Pancreas (tissue), 10 donors: Measurements from ENCODE around the gene HDHD5. TPM values are rescaled to one million over a fixed set of nuclear protein-coding genes. Genes with fewer than 3 reads are reported as not detected.

Source experiments
- ATAC-seq, 4 donors: fragments of 200-7000 bp; cut with Tn5 transposase; one replicate each; pipeline versions ENCODE4 v1.8.0 to v1.9.1; 2020; ENCODE audit warnings: mild to moderate bottlenecking in 4 of 4, moderate library complexity in 4 of 4
- DNase-seq, 6 donors: peaks; one replicate each; pipeline ENCODE4 v3.0.0-alpha.2; 2020
- FAIRE-seq: peaks from 2 replicates; lab custom pipeline; 2012; peaks lifted over from hg19 to GRCh38; lab: Jason Lieb, UNC
- H3K27ac ChIP-seq, 4 donors: fragments of 200-600 bp; sonication (generic); 1 replicate in 3 of 4; 2 replicates in 1 of 4; pipeline versions ENCODE4 v1.5.0 to v1.8.0; 2020
- H3K27me3 ChIP-seq, 4 donors: fragments of 200-600 bp; one replicate each; pipeline ENCODE4 v1.8.0; 2021
- H3K36me3 ChIP-seq, 3 donors: fragments of 200-600 bp; sonication (generic) in 1 of 3; one replicate each; pipeline versions ENCODE4 v1.5.0 to v1.8.0; 2020 to 2021
- H3K4me1 ChIP-seq, 3 donors: fragments of 200-600 bp; one replicate each; pipeline ENCODE4 v1.8.0; 2021
- H3K4me3 ChIP-seq, 4 donors: fragments of 200-600 bp; sonication (generic) in 2 of 4; one replicate each; pipeline versions ENCODE4 v1.5.0 to v1.8.0; 2020 to 2021
- H3K9me3 ChIP-seq, 4 donors: fragments of 200-600 bp; one replicate each; pipeline ENCODE4 v1.8.0; 2021
- CTCF ChIP-seq, 4 donors: fragments of 200-600 bp; sonication (generic) in 3 of 4; IDR thresholded peaks; one replicate each; pipeline versions ENCODE4 v1.5.0 to v1.8.0; 2021; ENCODE audit warnings: antibody characterized with exemption in 4 of 4
- WGBS, 2 donors: extraction: QIAGEN DNeasy Blood & Tissue Kit; methylation state at CpG; one replicate each; pipeline ENCODE4 v1.1.7; 2013; 5-methylcytosine and 5-hydroxymethylcytosine counted together
- intact Hi-C, 3 donors: fragments of 100-400 bp; cut with DNase I; formaldehyde crosslinking; loops; one replicate each; pipeline versions ENCODE4 v1.11.1 to v1.14.2; 2022
- polyA plus RNA-seq, 2 donors: library from polyadenylated mRNA; stranded (reverse); fragments of 200-250 nt; gene quantifications; one replicate each; pipeline ENCODE4 v1.2.3, GENCODE V29; 2013
- total RNA-seq, 6 donors: library from RNA; stranded (reverse); fragmentation: NEBNext Ultra II Directional in 4 of 6; extraction: Animal tissue kit (Norgen Biotek cat#: 25700) in 4 of 6; gene quantifications; one replicate each; pipeline versions ENCODE4 v1.2.1 to v1.2.4, GENCODE V29; 2021 to 2023
- donor health status: healthy with polysubstance abuse.
- donor health status: DM: no; HTN: no; CAD: no; lungs with moderate emphysema.
- donor health status: DM: no; HTN: no; CAD: no.
- donor health status: control.
- donor health status: control.
- donor health status: Bipolar disorder and iron deficiency.
- donor health status: DM: yes; HTN: yes; CAD: no.
- donor health status: DM: no; HTN: no; CAD: no.
- donor health status: DM: no; HTN: no; CAD: no.
- donor health status: DM: yes; HTN: yes; CAD: no.

The HDHD5 gene
- total and polyA plus RNA-seq, 8 donors: 10.5 to 43.6 (median 17.0) TPM

GRCh38 chr22:17176715-17177114 lies 17.6 kb upstream of the HDHD5 start:
- DNase-seq (no peak), FAIRE-seq (no peak), ATAC-seq (no peak)
- no peaks in the 10 kb centered on the region for H3K9me3 ChIP-seq
- no peak overlapping the region for H3K27ac ChIP-seq
- H3K36me3 ChIP-seq: no peaks in the 10 kb centered on the region
- H3K4me3 ChIP-seq: no peak overlapping the region
- intact Hi-C loops: no loop called here
- WGBS, 2 donors: 92 to 93% methylated on average over 8 of the region's 8 CpGs
- TF ChIP-seq CTCF (IDR thresholded peaks at IDR 0.05): no peak
- H3K27me3 ChIP-seq: no peaks in the 10 kb centered on the region
- peaks cover 0 to 8% (median 0%) of the 10 kb centered on the region in 3 donors for H3K4me1 ChIP-seq

- ATAC-seq (peak; percentile 21 to 51 (median 34)), FAIRE-seq (no peak), DNase-seq (peak; percentile 20 to 72 (median 60))
- 31 to 36% methylated on average over 24 of the region's 24 CpGs for WGBS, 2 donors
- intact Hi-C loops: no loop called here
- no peaks in the 10 kb centered on the region for H3K36me3 ChIP-seq
- H3K4me3 ChIP-seq: peak overlapping the region; percentile 50 to 77 (median 63)
- H3K9me3 ChIP-seq: no peaks in the 10 kb centered on the region
- H3K27ac ChIP-seq: peak overlapping the region; percentile 87 to 96 (median 92)
- H3K27me3 ChIP-seq: no peaks in the 10 kb centered on the region
- peaks cover 0 to 12% (median 0%) of the 10 kb centered on the region in 3 donors for H3K4me1 ChIP-seq
- TF ChIP-seq CTCF (IDR thresholded peaks at IDR 0.05): no peak
Measured at GRCh38 chr22:17172029-17172833, 13.2 kb upstream of the HDHD5 start.

GRCh38 chr22:17171153-17172028 lies 12.3 kb upstream of the HDHD5 start:
- Histone ChIP-seq H3K4me1 (peaks cover 0 to 12% (median 0%) of the 10 kb centered on the region in 3 donors), H3K27ac (peak overlapping the region; percentile 87 to 96 (median 92)), H3K9me3 (no peaks in the 10 kb centered on the region), H3K36me3 (no peaks in the 10 kb centered on the region), H3K4me3 (peak overlapping the region; percentile 50 to 77 (median 63)), H3K27me3 (no peaks in the 10 kb centered on the region)
- intact Hi-C loops: no loop called here
- ATAC-seq (peak; percentile 93 to 97 (median 95)), FAIRE-seq (no peak), DNase-seq (peak; percentile 88 to 97 (median 94))
- 1% methylated on average over 55 to 83 of the region's 83 CpGs for WGBS, 2 donors
- TF ChIP-seq CTCF (IDR thresholded peaks at IDR 0.05): peak; percentile 83 to 88 (median 84)

- DNase-seq: peak in 5 of 6 donors; percentile 26 to 78 (median 53)
- no peak overlapping the region for H3K4me3 ChIP-seq
- WGBS, 2 donors: 13 to 28% methylated on average over 7 of the region's 7 CpGs
- no peak for ATAC-seq
- TF ChIP-seq CTCF (IDR thresholded peaks at IDR 0.05): no peak
- intact Hi-C loops: loop anchor here in 2 of 3 donors (10.0 kb wide), 2 partner anchors 83 to 347 kb away; partner anchors contain the start of gene IL17RA (in 1 of the 2)
- peaks cover 0 to 10% (median 0%) of the 10 kb centered on the region in 3 donors for H3K4me1 ChIP-seq
- no peak for FAIRE-seq
- H3K9me3 ChIP-seq: no peaks in the 10 kb centered on the region
- H3K27ac ChIP-seq: no peak overlapping the region
- no peaks in the 10 kb centered on the region for H3K36me3 ChIP-seq
- no peaks in the 10 kb centered on the region for H3K27me3 ChIP-seq
Measured at GRCh38 chr22:17167486-17167885, 8.4 kb upstream of the HDHD5 start.
